ENCODE data around the gene IGF2BP3.

DNA sequence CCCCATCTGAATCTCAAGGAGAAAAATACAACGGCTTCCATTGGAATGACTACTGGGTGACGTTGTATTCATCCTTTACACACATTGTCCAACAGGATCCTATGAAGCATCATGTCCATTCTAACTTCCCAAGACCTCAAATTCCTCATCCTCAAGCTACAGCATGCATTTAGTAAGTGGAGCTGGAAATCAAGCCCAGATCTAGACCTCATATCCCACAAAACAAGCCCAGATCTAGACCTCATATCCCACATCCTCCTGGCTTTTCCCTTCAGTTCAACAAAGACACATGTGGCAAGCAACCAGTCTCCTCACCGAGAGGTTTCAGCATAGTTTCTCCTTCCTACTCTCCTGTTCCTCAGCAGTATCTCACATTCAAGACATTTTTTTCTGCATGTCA, 12.2 kb downstream of the IGF2BP3 start:
- TF ChIP-seq, protein P1, sequence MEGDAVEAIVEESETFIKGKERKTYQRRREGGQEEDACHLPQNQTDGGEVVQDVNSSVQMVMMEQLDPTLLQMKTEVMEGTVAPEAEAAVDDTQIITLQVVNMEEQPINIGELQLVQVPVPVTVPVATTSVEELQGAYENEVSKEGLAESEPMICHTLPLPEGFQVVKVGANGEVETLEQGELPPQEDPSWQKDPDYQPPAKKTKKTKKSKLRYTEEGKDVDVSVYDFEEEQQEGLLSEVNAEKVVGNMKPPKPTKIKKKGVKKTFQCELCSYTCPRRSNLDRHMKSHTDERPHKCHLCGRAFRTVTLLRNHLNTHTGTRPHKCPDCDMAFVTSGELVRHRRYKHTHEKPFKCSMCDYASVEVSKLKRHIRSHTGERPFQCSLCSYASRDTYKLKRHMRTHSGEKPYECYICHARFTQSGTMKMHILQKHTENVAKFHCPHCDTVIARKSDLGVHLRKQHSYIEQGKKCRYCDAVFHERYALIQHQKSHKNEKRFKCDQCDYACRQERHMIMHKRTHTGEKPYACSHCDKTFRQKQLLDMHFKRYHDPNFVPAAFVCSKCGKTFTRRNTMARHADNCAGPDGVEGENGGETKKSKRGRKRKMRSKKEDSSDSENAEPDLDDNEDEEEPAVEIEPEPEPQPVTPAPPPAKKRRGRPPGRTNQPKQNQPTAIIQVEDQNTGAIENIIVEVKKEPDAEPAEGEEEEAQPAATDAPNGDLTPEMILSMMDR (IDR thresholded peaks at IDR 0.05) = no peak
- no peak for TF ChIP-seq ZFX (IDR thresholded peaks at IDR 0.05; ENCODE audit: borderline replicate concordance)

Measured in 22Rv1 (cell line).